Stimulated activated CD8-positive, alpha-beta memory T cell treated with anti-CD3 and anti-CD28 coated beads, Interleukin-7, amount 100 ng/mL, for 4 hours (primary cell): ENCODE measurements around the gene IP6K3.

Source experiments
- DNase-seq, 2 donors: peaks; one replicate each; pipeline ENCODE4 v3.0.0-alpha.2; 2020; ENCODE audit warnings: low read depth in 2 of 2

Gene IP6K3

DNA sequence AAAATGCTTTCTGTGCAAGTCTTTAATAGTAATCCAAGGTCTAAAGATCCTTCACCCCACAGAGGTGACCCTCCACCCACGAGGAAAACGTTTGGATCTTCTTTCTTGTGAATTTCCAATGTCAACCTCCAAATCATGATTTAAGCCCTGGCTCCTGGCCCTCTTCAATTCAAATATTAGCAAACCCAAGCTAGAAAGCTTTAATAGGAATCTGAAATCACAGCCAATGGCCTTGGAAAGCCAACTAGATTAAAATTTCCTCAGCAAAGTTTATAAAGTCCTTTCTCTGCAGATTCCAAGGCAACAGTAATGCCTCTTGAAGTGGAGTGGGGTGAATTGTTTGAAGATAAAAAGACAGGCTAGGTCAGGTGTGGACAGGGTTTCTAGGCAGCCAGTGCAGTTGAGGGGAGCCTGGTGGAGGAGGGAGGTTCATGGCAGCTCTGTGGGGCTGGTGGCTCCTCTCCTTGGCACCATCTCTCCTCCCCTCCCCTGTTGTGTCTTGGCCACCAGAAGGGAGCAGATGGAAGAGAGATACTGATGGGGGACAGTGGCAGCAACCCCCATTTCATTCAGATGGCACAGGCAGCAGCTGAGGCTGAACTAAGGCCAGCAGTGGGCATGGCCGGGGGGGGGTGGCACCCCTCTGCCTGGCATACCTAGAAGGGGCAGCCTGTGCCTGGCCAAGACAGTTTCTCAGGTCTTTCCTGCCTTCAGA is 23.2 kb downstream of the IP6K3 start:
- DNase-seq, result no peak

DNA sequence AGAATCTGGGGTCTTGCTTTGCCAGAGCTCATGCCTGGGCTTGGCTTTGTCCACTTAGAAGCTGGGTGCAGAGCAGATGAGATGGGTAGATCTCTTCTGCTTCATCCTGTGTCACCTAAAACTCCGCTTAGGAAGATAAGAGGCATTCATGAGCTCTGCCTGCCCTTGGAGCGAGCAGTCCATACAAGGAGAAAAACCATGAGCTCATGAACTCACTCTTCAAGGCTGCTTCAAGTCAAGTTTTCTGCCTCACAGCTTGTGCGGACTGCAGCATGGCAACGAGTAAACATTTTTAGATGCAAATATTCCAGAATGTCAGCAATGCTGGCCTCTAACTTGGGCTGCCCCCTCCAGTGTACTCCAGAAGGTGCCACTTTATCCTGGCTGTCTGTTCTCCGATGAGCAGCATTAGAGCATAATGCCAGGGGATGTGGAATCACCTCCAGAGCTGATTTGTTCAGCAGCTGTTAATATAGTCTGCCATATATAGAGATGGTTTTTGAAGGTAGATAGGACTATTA is 24.5 kb downstream of the IP6K3 start:
- DNase-seq, result no peak

DNA sequence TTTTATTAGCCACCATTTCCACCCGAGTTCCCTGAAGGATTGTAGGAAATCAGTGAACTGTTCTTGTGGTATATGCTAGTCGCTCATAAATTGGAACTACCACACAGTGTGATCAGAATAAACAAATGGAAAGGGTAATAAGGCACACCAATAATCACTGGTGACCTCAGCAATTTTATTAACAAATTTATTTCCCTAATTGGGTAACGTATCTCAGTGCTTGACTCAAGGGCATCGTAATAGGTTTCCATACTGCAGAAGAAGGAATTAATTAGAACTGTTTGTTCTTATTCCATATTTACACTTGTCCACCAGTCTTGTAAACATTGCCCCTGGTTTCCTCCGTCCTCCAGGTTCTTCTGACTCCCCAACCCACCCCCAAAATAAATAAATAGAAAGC is 25.2 kb downstream of the IP6K3 start:
- DNase-seq, result no peak

DNA sequence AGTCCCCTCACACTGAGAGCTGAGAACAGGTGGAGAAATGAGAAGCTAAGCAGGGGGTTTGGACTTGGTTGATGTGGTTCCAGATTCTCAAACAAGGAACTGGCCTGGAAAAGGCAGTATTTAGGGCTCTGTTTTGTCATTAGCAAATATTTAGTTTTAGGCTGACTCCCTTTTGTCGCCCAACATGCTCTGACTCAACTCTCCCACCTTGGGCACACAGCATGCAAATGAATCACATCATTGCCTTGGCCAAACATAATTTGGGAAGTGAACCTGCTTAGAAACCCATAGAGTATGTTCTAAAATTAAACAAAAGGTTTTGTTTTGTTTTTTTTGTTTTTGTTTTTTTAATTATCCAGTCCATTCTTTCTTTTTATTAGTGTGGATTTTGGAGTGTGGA is 25.7 kb downstream of the IP6K3 start:
- no peak for DNase-seq

DNA sequence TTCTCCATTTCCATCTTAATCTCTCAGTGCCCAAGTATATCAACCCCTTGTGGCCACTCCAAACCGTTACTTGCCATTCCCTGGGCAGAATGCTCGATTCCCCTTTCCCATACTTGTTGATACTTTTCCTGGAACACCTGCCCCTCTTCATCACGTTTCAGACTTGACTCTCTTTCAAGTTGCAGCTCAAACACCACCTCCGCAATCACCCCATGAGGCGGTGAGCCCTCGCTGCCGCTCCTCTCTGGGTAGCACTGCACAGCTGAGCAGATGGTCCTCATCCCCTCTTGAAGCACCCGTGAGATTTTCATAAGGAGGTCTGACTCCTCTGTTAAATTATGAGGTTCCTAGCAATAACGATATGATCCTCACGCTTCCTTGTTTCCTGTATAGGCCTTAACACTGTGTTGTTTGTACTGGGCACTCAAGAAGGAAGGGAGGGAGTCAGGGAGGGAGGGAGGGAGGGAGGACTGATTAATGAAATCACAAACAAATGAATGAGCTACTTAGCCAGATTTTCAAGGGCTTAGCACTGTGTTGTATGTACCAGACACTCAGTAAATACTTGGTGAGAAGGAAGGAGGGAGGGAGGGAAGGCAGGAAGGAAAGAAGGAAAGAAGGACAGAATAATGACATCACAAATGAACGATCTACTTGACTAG is 27.2 kb downstream of the IP6K3 start:
- DNase-seq, result no peak

DNA sequence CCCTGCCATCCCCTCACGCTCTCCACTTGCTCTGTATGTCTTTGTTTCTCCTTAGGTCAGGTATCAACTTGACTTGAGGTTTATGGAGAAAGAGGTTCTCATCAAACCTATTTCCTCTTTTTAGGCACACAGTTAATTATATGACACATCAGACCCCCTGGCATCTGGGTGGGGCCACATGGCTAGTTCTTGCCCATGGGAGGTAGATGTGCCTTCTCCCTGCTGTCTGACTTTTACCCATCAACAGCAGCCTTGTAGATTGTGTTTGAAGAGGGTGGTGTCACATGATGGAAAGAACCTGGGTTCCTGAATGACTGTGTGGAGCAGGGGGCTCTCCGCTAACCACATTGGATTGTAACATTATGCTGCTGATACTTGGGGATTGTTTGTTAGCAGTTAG is 28.0 kb downstream of the IP6K3 start:
- no peak for DNase-seq

DNA sequence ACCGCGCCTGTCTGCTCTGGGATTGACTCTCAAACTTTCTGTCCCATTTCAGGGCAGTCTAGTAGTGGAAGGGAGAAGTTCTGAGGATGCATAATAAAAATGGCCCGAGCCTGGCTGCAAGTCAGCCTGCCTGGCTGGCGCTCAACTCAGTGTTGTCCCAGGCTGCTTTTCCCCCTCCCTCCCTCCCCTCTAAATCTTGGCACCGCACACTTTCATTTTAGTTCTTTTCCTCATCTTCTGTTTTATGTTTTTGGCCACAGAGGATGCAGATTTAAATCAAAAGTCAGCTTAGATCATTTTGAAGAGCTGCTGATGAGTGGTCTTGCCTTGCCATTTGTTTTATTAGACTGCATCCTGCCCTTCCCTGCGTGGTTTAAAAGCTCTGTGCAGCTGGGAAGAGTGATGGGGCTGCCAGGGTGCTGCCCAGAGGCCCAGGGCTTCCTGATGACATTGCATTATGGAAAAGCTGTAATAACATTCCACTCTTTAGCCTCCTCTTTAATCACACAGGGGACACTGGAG is 28.7 kb downstream of the IP6K3 start:
- no peak for DNase-seq

DNA sequence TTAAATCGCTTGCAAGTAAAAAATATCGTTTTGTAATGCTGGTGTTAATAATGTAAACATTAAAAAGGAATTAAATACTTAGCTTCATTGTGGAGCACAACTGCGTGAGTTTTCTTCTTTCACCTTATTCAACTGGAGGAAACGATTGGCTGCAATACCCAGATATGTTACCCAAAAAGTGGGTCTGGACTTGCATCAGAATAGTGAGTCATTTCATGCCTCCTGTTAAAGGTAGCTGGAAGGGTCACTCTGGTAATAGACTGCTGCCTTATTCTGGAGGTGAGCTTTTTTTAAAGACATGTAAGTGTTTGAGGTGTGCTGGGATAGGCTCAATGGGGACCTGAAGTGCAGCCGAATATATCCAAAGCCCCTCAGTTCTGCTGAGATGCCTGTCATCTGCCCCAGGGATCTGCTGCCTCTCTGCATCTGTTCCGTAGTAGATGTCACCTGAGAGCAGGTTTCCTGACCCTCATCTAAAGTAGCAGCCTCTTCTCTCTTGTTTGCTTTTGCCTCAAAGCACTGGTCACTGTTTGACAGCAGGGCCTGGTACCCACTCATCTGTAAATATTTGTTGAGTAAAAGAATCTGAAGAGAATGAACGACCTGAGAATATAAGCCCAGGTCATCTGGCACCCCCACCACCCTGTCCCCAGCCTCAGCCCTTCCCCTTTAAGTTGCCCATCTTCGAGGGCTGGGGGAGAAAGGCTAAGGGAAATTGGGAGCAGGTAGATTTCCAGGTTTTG is 29.6 kb downstream of the IP6K3 start:
- DNase-seq, result no peak

DNA sequence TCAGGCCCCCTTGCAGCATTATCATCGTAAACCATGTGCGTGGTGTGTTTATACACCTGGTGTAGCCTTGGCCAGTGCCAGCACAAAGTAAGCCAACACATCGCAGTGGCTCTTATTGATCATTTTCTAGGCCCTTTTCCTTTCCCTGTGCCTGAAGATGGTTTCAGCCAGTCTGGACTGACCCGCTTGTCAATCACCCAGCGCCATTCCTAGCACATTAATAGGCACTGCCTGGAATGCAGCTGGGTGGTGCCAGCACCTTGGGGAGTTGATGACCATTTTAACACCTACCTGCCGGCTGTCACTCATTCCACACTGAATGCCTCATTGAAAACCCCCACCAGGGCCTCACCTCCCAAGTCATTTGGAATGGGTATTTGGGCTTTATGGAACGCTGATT is 30.3 kb downstream of the IP6K3 start:
- no peak for DNase-seq

DNA sequence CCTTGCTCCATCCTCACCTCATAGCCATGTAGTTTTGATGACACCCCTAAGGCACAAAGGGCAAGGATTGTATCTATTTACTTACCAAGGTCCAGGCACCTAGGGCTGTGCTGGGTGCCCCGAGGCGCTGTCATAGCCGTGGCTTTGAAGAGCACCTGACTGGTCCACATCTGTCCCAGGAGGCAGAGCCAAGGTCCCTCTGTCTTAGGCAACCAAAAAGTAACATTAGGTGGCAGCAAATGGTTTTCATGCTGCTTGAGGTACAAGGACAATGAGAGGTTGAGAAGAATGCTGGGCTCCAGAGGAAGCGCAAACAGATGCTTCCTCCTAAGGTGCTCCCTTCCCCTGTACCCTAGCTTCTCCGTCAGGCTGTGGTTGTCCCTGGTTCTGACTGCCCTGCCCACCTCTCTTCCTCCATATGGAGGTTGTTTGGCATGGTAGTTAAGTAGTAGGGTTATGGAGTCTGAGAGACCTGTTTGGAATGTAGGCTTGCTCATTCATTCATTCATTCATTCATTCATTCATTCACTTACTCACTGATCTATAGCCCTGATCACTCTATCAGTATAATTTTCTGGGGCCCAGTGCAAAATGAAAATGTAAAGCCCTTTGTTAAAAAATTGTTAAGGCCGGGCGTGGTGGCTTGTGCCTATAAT is 32.2 kb downstream of the IP6K3 start:
- no peak for DNase-seq

DNA sequence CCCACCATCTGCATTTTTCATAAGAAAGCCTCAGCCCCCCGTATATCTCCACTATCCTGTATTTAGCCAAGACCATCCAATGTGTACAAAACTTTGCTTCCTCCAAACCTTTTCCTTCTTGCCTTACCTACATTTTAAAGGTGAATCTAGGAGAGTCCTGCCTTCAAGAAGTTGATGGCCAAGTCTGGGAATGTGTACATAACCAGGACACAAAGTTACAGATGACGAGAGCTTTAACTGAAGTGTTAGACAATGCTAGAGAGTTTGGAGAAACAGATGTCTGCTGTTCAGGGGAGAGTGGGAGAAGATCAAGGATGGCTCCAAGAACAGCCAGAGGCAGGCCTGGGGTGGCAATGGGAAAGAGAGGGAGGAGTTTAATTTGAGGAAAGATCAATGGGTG is 32.9 kb downstream of the IP6K3 start:
- DNase-seq, result no peak

DNA sequence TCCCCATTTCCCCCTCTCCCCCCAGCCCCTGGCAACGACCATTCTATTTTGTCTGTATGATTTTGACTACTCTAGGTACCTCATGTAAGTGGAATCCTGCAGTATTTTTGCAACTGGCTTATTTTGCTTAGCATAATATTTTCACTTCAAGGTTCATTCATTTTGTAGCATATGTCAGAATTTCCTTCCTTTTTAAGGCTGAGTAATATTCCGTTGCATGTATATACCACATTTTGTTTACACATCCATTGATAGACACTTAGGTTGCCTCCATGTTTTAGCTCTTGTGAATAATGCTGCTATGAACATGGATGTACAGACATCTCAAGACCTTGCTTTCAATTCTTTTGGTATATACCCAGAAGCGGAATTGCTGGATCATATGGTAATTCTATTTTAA is 33.8 kb downstream of the IP6K3 start:
- no peak for DNase-seq

DNA sequence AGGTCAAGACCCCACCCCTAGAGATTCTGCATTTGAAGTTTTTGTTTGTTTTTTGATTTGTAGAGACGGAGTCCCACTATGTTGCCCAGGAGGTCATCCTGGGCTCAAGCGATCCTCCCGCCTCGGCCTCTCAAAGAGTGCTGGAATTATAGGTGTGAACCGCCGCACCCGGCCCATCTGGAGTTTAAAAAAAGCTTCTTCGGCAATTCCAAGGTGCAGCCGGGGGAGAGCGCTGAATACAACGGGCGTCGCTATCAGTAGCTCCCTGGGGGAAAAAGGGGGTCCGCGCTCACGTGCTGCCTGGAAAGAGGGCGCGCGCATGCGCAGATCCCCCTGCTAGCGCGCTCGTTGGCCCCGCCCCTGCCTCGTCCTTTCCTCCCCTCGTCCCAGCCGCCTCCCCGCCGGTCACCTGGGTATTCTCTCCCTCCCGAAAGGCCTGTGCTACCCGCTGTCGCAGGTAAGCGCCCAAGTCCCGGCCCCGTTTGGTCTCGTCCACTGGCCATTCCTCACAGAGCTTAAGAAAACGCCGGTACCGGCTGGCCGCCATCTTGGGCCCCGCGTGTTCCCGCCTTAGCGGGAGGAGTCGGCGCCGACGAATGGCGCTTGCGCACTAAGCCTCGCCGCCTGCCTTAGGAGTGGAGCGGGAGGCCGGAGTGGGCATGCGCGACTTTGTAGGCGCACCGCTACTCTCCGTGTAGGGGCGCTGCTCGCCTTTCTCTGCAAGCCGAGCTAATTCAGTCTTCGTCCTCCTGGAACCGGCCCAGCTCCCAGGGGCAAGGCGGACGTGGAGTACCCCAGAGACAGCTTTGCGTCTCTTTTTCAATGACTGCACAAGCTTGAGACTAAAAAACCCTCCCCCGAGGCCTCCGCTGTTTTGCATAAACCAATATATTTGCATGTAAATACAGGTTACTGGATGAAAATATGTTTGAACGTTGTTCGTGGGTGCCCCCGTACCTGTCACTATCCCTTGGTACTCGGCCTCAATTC is 35.3 kb downstream of the IP6K3 start, which contains the start of gene UQCC2:
TSS of gene UQCC2 (minus strand) at position 561 of the 990 bp plus-strand sequence. CDS start at position 547, 14 bp downstream.
- DNase-seq, result peak; percentile 94 to 96

DNA sequence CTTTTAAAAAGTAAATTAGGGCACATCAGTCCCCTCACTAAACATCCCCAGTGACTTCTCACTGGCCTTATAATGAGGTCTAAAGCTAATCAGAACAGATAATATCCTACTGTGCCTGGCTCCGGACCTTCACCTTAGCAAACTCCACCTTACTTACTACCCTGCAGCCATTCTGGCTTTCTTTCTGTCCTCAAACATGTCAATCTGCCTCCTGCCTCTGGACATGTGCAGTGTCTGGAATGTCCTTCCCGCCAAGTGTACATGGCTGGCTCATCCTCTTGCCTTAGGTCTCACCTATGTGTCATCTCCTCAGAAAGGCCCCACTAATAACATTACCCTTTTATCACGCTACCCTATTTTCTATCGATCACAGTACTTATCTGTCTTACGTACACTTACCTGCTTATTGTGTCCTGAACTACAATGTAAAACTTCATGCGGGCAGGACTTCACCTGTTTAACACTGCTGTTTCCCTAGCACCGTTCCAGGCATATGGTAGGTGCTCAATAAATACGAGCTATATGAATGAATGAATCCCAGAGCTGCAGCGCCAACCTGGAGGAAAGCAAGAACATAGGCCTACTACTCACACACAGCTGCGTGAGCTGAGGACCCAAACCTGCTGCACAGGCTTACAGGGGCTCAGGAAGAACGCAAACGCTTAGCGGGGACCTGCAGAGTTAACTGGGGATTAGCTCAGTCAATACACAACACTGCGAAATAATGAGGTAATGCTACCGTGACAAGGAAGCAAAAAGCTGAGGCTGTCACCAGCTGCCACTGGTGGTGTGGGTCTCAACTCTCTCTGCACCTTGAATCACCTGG is 36.2 kb downstream of the IP6K3 start:
- DNase-seq, result no peak

DNA sequence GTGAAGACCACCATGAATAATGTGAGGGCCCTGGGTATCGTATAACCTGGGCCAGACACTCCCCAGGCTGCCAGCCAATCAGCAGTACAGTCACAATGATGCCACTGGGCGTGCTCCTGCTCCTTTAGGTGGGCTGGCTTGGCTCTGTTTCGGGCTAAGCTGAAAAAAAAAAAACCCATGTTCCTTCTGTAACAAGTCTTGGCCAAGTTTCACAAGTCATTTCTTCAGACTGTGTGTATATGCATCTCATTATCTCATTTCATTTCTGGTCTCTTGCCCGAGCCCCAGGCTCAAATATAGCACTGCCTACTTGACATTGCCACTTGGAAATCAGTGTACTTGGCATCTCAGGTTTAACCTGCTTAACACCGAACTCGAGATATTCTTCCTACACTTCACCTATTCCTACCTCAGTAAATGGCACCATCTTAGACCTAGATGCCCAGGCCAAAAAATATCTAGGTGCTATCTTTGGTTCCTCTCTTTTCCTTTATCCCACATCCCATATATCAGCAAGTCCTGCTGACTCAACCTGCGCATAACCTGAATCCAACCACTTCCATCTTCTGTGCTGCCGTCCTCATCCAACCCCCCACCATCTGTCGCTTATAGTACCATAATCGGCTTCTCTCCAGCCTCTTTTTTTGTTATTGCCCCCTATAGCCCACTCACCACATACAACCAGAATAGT is 37.0 kb downstream of the IP6K3 start:
- no peak for DNase-seq

DNA sequence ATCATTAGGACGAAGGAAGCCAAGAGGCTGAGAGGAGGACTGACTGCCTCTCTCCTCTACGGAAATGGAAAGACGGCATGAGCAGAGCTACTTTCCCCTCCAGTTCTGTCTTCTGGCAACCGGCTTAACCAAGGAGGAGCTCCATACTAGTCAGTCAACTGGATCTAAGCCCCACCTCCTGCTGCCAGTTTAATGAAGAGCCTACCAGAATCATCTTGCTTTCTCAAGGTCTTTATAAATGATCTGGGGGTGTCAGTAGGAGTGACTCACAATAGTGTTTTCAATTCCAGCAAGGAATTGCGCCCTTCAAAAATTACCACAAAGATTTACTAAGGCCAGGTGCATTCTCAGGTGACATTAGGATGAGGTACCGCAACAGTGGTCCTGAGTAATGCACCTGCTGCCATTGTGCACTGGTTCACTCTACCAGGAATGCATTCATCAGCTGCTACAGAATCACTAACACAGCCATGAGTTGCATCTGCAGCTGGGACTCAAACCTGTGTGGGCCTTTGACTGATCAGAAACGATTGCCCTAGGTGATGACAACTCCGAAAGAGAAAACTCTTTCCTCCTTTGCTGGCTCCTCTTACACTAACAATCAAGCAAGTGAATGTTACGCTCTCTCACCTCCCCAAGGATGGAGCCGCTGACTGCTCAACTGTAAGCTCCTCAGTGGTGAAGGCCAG is 38.0 kb downstream of the IP6K3 start:
- no peak for DNase-seq

DNA sequence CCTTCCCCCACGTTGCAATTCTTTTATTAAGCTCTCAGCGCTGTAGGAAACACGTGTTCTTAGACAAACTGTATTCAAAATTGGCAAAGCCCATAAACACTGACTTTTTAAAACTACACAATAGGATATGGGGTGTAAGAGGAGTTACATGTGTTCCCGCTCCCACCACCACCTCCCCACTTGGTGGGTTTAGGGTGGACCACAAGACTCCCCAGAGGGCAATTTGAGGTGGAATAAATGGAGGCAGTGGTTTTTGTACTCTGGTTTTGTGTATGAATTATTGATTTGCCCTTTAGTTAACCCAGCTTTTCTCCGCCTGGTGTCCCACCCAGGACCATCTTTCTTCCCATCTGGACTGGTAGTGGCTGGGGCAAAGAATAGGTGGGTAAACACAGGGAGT is 38.9 kb downstream of the IP6K3 start:
- no peak for DNase-seq

DNA sequence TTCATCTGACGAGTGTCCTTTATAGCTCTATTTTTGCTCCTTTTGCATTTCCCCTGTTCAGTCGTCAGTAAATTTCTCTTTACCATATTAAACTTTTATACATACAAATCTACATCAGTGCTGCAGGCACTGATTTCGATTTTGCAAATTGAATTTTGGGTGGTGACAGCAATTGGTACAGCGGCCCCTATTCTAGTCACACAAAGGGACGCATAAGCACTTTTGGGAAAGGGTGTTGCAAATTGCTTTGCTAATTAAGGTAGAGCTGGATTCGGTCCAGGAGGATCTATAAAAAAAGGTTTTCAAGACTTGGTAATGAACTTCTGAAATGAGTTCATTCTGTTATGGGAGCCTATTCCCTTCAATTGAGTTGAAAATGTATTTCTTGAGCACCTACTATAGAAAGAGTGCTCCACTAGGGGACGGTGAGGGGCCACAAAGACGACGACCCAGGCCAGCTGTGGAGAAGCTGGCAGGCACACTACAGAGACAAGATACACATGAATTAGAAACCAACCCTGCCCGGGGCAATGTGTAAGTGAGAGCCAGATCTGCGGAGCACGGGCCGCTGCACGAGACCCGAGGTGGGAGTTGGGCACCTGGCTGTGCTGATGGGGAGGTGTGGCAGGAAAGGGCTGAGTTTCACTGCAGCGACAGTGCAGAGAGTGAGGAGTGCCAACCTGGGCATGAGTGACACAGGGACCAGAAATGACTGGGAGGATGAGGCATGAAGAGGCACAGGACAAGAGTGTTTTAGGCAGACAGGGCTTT is 40.6 kb downstream of the IP6K3 start:
- DNase-seq, result no peak
